Activated CD4-positive, alpha-beta T cell treated with anti-CD3 and anti-CD28 coated beads, Interleukin-2, Interleukin-6, amounts not matched to agents 100 ng/mL and 50 ng/mL, durations not matched to agents 16 hours and 8 hours (primary cell): ENCODE data around the gene KCNAB1.

Source experiments
- DNase-seq: peaks from one replicate; pipeline ENCODE4 v3.0.0-alpha.2; 2020

KCNAB1 gene

DNA sequence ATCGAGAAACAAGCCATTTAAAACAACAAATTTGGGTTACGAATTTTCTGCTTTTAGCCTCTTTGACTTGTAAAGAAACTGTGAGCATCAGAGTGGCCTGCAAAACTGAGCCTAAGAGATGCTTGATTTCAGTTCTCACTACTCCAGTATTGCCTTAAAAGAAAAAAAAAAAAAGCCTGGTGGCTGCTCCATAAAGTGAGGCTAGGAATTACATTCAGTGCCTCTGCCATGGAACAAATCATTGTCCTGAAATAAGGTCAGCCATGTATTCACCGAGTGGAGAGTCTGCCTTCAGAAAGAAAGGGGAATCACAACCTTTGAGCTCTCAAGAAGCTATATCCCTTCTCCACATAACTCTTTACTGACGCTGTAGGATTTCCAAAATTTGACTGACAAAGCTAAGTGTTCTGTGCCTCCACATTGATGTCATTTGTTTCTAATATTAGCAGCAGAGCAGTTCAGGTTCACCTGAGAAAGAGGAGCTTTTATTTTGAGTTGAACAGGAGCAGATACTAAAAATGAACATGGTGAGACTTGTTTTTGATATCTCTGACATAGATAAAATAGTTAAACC, 297.3 kb downstream of the KCNAB1 start:
- DNase-seq: no peak

DNA sequence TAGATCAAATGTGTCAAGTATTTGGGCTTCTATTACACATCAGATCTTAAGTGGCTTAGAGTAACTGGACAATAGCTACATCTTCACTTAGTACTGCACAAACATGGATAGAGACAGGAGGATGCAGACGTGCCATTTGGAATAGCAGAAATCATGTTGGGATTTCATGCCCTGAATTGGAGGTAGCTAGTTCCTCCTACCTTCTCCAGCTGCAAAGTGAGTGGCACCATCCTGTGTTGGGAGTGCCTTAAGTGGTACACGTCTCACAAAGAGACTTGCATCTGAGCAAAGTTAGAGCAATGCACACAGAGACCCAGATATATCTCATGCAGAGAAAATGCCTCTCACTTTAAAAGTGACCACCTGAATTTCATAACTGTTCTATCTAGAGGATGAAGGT, 298.1 kb downstream of the KCNAB1 start:
- no peak for DNase-seq

DNA sequence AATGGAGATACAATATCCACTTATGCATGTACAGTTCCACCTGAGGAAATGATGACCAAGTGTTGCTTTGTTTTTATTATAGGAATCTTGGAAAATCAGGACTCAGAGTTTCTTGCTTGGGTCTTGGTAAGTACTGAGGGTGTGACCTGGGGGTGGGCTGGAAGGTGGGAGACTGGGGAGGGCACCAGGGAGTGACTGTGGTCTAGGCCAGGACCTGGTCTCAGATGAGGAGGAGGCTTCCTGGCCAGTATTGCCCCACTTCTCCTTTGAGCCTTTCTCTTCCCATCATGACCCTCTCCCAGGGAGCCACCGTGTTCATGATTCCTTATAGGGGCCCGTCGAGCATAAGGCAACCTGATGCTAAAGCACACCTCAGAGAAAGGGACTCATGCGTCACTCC, 301.2 kb downstream of the KCNAB1 start:
- no peak for DNase-seq

DNA sequence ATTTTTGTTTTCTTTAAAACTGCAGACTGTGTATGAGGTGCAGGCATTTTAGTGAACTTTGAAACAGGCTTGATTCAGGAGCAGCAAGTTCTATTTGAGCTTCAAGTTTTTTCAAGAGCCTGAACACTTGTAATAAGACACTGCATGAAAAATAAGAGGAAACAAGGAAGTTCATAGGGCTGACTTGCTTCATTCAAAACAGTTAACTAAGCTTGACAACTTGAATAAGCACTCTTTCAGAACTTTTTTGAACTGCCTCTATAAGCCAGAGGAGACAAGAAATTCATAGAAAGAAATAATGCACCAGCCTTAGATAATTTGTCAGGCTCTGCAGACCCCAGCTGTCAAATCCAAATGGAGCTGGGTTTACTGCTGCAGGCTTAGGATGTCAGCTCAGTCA, 304.4 kb downstream of the KCNAB1 start:
- no peak for DNase-seq

DNA sequence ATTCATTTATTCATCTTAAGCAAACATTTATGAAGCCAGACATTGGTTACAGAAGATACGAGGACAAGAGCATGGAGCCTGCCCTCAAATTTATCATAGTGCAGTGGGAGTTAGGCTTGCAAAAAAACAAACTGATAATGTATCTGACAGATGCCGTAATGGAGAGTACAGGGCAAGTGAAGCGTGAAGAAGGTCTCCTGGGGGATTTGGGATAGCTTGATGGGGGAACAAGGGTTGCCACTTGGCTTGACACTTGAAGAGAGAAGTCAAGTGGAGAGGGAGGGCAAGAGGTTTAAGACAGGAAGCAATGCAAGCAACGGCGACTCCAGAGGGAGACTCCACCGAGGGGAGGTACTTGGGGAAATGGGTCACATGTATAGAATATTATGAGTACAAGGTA, 305.3 kb downstream of the KCNAB1 start:
- DNase-seq: no peak

DNA sequence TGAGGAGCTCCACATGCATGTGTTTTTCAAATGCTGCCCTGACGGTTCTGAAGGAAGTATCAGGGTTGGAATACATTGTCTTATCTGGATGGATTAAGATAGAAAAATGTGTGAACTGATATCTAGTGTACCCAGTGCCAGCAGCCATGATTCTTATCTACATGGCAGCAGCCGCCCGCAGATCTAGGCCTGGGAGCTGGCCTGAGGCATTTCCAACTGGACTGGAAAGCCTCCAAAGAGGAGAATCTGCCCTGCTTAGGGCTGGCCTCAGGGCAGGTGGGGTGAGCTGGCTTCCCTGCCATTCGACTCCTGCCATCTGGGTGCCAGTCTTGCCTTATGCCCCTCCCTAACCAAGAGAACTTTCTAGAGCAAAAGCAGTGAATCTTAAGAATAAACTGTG, 308.7 kb downstream of the KCNAB1 start:
- DNase-seq: no peak

DNA sequence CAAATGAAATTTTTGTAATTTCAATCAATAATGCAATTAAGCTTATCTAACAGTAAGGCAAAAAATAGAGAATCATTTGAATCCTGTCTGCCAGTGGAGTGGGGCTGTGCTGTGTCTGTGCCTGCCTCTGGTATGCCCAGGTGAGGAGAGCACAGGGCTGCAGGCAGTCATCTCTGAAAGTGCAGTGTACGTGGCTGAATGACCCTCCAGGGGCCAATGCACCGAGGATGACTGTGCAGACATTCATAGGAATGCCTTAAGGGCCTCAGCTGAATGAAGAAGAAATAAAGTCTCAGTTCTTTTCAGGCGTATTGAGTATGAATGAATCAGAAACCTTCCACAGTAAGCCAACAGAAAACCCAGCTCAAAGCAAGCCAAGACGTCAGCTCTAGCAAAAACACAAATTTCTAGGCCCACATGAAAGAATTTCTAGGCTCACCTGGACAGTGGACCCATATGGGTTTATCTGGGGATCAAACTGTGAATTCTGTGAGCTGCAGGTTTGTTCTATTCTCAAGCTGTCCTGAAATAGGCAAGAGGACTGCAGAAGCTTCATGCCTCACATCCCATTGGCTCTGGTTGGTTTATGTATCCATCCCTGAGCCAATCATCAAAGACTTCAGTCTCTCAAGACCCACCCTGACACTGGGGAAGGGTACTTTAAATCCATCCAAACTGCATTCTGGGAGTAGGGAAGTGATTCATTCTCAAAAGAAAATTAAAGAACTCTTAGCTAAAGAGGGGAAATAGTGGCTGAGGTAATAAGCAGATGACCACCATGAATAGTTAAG, 311.2 kb downstream of the KCNAB1 start:
- no peak for DNase-seq

DNA sequence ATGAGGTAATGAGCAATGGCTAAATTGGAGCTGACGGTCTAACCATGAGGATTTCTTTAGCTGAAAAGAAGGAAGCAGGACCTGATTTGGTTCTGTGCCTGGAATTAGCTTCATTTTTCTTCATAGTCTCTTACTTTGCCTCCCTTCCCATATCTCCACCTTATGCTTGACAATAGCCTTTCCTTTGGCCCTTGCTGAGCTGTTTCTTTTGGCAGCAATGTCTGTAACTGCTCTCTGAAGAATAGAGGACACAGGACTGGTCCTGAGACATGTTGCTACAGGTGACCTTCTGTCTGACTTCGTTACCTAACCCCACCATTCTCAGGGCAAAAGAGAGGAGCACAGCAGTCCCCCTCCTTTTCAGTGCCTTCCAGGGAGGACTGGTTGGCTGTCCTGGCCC, 312.2 kb downstream of the KCNAB1 start:
- no peak for DNase-seq

DNA sequence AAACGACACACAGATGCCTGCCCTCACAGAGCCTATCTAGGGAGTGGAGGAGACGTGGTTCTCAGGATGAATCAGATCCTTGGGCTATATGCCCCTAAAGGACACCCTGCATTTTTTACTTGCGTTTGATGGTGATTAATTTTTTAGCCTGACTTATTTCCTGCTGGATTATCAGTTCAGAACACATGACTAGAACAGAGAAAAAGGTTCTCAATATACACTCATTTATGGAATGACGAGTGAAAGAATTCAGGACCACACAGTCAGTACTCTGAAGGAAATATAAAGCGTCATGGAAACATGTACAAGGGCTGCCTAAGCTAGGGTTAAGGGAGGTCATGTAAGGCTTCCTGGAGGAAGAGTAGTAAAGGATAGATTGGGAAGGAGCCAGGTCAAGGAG, 312.8 kb downstream of the KCNAB1 start:
- peak; percentile 2 for DNase-seq

DNA sequence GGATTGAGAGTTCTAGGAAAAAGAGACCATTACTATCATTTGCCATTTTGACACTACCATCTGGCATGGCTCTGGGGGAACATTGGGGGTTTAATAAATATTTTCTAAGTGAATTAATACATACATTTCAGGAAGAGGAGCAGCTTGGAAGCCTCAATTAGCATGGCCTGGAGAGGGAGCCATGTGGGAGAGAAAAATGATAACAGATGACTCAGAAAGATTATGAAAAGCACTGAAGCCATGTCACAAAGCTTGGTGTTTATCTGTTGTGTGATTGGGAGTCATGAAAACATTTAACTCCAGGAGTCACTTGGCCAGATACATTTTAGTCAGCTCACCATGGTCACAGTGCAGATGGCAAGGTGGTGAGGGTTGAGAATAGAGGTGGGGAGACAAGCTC, 313.5 kb downstream of the KCNAB1 start:
- no peak for DNase-seq

DNA sequence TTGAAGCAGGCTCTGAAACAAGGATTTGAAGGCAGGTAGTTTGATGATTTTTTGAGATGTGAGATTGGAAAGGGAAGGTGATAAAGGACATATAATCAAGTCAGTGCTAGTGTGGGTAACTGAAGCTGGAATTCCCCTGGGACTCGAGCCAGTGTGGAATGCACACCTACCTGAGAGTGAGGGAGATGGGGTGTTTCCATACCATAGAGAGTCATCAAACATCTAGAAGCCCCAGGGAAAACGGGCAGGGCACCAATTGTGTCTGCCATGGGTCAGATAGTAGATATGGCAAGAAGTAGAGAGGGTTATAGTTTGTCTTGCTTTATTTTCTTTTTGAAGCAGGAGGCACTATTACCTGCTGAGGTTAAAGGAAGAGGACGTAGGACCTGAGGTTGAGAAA, 314.5 kb downstream of the KCNAB1 start:
- no peak for DNase-seq

DNA sequence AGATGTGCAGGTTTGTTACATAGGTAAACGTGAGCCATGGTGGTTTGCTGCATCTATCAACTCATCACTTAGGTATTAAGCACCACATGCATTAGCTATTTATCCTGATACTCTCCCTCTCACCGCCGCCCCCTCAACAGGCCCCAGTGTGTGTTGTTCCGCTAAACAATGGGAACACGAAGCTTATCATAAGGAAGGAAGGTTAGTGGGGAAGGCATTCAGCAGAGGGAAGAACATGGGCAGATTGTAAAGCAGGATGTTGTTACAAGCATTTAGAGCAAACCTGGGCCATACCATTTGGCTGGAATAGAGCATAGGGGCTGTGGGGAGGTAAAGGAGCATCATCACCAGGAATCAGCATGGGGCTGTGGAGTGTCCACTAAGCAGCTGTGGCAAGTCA, 322.7 kb downstream of the KCNAB1 start:
- no peak for DNase-seq

DNA sequence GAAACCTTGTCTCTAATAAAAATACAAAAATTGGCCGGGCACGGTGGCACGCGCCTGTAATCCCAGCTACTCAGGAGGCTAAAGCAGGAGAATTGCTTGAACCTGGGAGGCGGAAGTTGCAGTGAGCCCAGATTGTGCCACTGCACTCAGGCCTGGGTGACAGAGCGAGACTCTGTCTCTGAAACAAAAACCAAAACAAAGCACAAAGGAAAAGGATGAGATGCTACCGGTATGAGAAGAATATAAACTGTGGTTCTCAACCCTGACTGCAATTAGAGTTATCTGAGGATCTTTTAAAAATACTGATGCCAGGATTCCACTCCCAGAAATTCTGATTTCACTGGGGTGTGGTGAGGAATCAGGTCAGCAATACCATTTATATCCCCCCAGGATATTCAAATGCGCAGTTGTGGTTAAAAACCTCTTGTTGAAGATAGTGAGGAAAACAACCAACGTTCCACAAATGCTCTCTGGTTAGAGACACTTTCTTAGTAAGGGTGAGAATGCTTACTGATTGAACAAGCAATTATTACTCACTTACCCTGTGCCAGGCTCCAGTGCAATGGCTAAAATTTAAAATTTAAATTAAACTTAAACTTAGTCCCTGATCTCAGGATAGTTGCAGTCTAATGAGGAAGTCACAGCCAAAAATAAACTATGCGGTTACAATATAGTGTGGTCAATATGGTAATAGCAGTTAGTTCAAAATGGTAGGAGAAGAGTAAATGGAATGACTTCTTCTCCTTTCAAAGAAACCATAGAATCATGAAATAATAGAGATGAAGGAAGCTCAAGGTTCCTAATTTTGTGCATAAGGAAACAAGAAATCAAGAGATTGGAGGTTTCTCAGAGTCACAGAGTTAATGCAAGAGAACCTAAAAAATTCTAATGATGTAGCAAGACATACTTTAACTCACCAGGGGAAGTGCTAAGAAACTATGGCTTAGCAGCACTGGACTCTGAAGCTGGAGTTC, 325.0 kb downstream of the KCNAB1 start:
- no peak for DNase-seq

DNA sequence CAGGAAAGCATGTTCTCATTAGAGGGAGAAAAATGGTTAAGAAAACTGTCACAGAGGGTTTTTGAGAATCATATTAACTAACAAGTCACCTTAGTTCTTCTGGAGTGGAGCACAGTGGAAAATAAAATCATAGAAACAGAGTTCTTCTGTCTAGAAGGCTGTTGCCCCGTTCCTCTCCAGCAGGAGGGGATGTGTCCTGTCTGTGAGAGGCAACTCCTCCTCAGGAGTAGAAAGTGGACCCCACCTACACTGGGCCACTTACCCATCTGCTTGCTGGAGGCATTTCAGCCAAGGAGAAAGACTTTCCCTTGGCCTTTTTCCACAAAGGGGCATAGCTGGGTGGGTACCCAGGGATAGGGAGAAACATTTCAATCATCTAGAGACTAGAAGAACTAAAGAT, 327.9 kb downstream of the KCNAB1 start:
- DNase-seq: peak; percentile 22

DNA sequence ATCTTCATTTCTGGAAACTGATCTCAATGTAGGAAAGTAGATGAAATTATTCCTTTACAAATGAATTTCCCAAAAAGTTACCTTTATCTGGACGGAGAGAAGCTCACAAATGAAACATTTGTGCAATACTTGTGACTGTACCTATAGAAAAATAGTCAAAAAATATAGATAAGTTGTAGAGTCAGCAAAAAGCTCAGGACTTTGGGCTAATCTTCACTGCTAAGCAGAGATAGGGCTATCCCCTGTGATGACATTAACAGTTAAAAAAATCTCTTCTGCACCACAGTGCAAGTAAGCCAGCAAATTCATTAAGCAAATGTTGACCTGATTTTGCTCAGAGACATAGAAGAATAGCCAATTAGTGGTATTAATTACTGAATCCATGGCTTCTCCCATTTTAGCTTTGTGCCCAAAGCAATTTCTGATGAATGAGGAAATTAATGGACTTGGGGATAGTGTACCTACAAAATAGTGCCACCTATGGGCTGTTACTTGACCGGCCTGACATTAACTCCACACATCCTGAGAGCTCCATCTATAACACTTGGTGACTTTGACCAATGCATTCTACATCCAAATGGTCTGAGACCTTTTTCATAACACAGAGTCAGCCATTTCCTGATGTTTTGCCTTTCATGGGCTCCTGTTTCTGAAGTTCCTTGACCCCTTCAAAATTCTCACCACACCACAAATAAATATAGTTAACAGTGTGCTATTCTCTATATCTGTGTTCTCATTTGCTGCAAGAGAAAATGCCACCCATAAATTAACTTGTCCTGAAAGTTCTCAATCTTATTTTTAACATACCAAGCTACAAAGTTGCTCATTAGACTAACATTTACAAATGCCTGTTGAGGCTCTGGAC, 329.6 kb downstream of the KCNAB1 start:
- peak; percentile 25 for DNase-seq

DNA sequence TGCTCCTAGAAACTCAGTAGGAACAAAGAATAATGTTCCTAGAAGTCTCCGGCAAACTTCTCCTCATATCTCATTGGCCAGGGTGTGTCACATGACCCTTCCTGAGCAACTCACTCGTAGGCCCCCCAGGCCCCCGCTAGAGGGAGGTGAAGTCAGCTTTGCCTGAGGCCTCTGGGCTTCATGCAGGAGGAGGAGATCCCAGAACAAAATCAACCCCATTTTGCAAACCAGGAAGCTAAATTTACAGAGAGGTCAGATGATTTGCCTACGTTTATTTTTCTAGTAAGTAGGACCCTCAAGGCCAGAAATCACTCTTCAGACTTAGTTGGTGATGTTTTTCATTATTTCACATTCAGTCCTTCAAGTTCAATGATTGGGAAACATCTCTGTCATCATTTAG, 335.5 kb downstream of the KCNAB1 start:
- DNase-seq: no peak

DNA sequence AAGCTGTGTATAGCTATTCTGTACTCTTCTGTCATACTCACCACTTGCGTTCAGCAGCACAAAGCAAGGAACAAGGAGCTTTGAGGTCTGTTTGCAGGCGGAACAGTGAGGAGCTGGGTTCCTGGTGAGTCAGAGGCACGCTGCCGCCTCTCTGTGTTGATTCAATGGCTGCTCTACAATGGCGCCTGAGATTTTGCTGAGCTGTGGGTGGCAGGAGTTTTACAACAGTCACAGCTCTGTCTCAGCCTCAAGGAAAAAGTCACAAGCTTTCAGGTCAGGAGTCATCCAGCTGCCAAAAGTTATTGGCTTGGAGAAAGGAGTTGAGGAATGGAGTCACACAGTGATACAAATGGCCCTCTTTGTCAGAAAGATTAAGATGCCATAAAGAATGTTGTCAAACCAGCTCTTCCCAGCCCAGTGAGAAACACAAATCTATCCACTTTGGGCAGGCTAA, 336.4 kb downstream of the KCNAB1 start:
- DNase-seq: no peak

DNA sequence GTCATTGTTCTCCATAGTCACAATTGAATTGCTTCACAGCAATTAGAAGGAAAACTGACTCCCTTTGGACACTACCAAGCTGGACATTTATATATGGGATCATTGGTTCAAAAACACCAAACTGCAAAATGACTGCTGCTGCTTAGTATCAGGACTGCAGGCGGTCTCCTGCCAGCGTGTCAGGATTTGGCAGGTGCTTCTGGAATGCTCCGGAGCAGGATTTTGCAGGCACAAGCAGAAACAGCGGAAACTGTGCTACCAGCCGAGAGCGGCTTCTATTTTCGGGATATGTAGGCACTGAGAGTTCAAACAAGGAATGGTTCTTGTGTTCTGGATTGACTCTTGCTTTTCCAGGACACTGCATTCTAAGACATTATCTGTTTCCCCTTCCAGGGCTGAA, 339.1 kb downstream of the KCNAB1 start:
- no peak for DNase-seq

DNA sequence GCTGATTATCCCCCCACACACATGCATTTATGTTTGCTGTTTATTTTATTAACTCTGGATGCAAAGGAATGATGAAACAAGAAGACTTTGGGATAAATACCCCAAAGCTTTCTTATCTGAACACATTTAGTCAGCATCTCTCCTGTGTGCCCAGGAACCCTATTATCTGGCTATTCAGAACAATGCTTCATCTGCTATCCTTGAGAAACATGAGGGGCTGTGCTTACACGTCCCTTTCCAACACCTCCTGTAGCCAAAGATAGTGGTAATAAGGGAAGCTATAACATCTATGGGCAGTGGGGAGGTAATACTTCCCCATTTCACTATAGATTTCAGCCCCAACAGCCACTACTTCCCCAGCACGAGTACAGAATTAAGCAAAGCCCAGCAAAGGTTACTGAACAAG, 339.8 kb downstream of the KCNAB1 start:
- no peak for DNase-seq

DNA sequence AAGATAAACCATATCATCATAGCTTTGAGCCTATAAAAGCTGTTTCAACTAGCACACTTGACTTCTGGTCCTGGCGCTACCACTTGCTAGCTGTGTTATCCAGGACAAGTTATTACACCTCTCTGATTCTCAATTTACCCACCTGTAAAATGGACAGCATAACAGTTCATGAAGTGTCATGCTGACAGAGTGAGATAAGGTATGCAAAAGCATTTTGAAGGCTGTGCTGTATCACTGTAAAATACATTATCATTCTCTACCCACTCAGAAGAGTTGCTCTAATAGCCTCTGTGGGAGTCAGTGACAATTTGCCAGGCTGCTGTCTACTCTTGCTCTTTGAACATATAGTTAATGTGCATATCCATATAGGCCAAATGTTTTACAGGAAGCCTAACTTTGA, 341.5 kb downstream of the KCNAB1 start:
- no peak for DNase-seq

DNA sequence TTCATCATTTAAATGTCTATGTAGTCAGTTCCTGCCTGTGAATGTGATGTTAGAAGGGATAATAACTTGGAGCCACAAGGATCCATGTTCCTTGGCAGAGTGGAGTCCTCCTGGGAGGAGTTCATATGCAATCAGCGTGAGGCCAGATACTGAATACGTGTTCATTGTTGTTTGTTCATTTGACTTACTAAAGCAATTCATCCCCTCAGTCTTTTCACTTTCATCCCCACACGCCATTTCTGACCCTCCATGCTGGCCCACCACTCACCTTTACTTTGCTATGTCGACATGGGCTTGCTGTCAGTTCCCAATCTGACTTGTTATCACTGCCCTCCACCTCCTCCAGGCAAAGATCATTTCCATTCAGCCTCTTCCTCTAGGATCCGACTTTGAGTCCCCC, 342.7 kb downstream of the KCNAB1 start:
- no peak for DNase-seq

DNA sequence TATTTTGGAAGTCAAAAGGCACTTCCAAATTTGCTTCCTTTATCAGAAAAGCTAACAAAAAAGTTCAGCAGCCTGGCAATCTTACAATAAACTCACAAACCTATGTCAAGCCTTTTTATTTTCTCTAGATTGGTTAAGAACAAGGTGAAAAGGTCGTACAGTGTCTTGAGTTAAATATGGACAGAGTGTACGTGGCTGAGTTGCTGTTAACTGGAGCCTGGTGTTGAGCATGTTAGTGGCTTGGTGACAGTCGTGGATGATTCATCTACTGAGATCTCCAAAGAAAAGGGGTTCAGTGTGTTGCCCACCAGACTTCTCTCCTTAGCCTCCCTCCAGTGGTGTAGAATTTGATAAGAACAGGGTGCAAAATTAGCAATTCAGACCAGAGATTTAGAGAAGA, 344.8 kb downstream of the KCNAB1 start:
- no peak for DNase-seq

DNA sequence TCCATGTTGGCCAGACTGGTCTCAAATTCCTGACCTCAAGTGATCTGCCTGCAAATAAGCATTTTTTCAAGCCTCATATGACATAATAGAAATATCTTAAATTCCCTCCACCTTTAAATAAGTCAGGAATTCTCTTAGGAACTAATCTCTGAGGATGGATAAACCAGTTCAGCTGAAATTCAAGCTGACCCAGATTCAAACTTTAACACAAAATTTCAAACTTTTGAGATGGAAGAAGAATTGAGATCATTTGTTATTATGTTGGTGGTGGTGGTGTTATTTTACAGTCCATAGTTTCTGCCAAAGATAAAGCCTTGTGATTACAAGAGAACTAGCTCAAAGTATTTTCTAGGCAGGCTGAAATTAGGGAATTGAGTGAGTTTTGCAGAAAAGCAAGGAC, 349.1 kb downstream of the KCNAB1 start:
- DNase-seq: no peak
